GM23338 (cell line): ENCODE data around the gene PVR. TPM values are rescaled to one million over a fixed set of nuclear protein-coding genes. Genes with fewer than 3 reads are reported as not detected.

Source experiments
- ATAC-seq: fragments of 200-7000 bp; cut with Tn5 transposase; 3 replicates; pipeline ENCODE4 v1.9.1; 2020
- DNase-seq: peaks from one replicate; pipeline ENCODE4 v3.0.0-alpha.2; 2015; ENCODE audit warnings: low spot score
- H2AFZ ChIP-seq: fragments of 200-600 bp; sonication (generic); 2 replicates; pipeline ENCODE4 v1.8.0; 2016; ENCODE audit warnings: antibody characterized with exemption, mild to moderate bottlenecking, moderate library complexity
- H3F3A ChIP-seq: fragments of 200-600 bp; sonication (generic); replicated peaks from 2 replicates; pipeline ENCODE4 v1.8.0; 2017; ENCODE audit warnings: antibody characterized with exemption, mixed run types, low read depth
- H3K27ac ChIP-seq: fragments of 200-600 bp; sonication (generic); 2 replicates; pipeline ENCODE4 v1.6.1; 2016; ENCODE audit warnings: low read depth
- H3K27me3 ChIP-seq: fragments of 200-600 bp; sonication (generic); 2 replicates; pipeline ENCODE4 v1.8.0; 2016; ENCODE audit warnings: mild to moderate bottlenecking, mixed run types, moderate library complexity; ENCODE audit not compliant: insufficient read depth
- H3K36me3 ChIP-seq: fragments of 200-600 bp; sonication (generic); 2 replicates; pipeline ENCODE4 v1.8.0; 2016; ENCODE audit warnings: mild to moderate bottlenecking; ENCODE audit not compliant: insufficient read depth
- H3K4me1 ChIP-seq: fragments of 200-600 bp; sonication (generic); 2 replicates; pipeline ENCODE4 v1.8.0; 2016; ENCODE audit warnings: mild to moderate bottlenecking, moderate library complexity; ENCODE audit not compliant: insufficient read depth
- H3K4me2 ChIP-seq: fragments of 200-600 bp; sonication (generic); 2 replicates; pipeline ENCODE4 v1.7.1; 2017; ENCODE audit warnings: mixed run types
- H3K4me3 ChIP-seq: fragments of 200-600 bp; sonication (generic); 2 replicates; pipeline ENCODE4 v1.6.1; 2016; ENCODE audit warnings: mixed run types
- H3K79me2 ChIP-seq: fragments of 200-600 bp; sonication (generic); replicated peaks from 2 replicates; pipeline ENCODE4 v1.8.0; 2017; ENCODE audit warnings: mild to moderate bottlenecking; ENCODE audit not compliant: insufficient read depth
- H3K9me2 ChIP-seq: fragments of 200-600 bp; sonication (generic); 2 replicates; pipeline ENCODE4 v1.8.0; 2017; ENCODE audit not compliant: insufficient read depth
- H4K20me1 ChIP-seq: fragments of 200-600 bp; sonication (generic); replicated peaks from 2 replicates; pipeline ENCODE4 v1.8.0; 2017; ENCODE audit warnings: mild to moderate bottlenecking; ENCODE audit not compliant: insufficient read depth
- H3K27ac Mint-ChIP-seq: 2 replicates; pipeline ENCODE4 v1.8.0; 2020; ENCODE audit warnings: inconsistent platforms, mild to moderate bottlenecking, moderate library complexity, mixed read lengths
- H3K27me3 Mint-ChIP-seq: 3 replicates; pipeline ENCODE4 v1.8.0; 2022; ENCODE audit warnings: low read depth, mild to moderate bottlenecking, moderate library complexity, mixed read lengths, inconsistent platforms; ENCODE audit not compliant: insufficient read depth, poor library complexity
- H3K36me3 Mint-ChIP-seq: 3 replicates; pipeline ENCODE4 v1.8.0; 2021; ENCODE audit warnings: low read depth, mild to moderate bottlenecking, inconsistent platforms, moderate library complexity, mixed read lengths
- H3K4me1 Mint-ChIP-seq: 3 replicates; pipeline ENCODE4 v1.8.0; 2020; ENCODE audit warnings: mild to moderate bottlenecking, inconsistent platforms, mixed read lengths
- H3K4me3 Mint-ChIP-seq: 3 replicates; pipeline ENCODE4 v1.8.0; 2021; ENCODE audit warnings: moderate library complexity, mild to moderate bottlenecking, inconsistent platforms, mixed read lengths
- H3K9me3 Mint-ChIP-seq: 3 replicates; pipeline ENCODE4 v1.8.0; 2020; ENCODE audit warnings: moderate library complexity, mild to moderate bottlenecking, inconsistent platforms, mixed read lengths
- EZH2phosphoT487 ChIP-seq: fragments of 200-600 bp; sonication (generic); IDR thresholded peaks from one replicate; pipeline ENCODE4 v1.8.1; 2018; ENCODE audit warnings: antibody characterized with exemption; ENCODE audit not compliant: unreplicated experiment
- NANOG ChIP-seq: IDR thresholded peaks from 2 replicates; pipeline ENCODE4 v1.6.1; 2016; ENCODE audit warnings: antibody characterized with exemption, borderline replicate concordance
- REST ChIP-seq: IDR thresholded peaks from one replicate; pipeline ENCODE4 v1.6.1; 2018; ENCODE audit warnings: antibody characterized with exemption; ENCODE audit not compliant: unreplicated experiment
- STAT1 ChIP-seq: IDR thresholded peaks from one replicate; pipeline ENCODE4 v1.6.1; 2016; ENCODE audit warnings: antibody characterized with exemption; ENCODE audit not compliant: unreplicated experiment
- ZNF114 ChIP-seq: fragments of 250-450 bp; sonication (Bioruptor Pico); IDR thresholded peaks from 2 replicates; pipeline ENCODE4 v1.5.0; 2020; ENCODE audit warnings: mild to moderate bottlenecking, moderate library complexity
- ZNF331 ChIP-seq: fragments of 250-450 bp; sonication (Bioruptor Pico); IDR thresholded peaks from 2 replicates; pipeline ENCODE4 v1.5.0; 2020; ENCODE audit warnings: low read depth, mild to moderate bottlenecking, moderate library complexity
- polyA plus RNA-seq: library from polyadenylated mRNA; unstranded; fragments of >200 nt; fragmentation: Nextera tagmentation; extraction: Ambion mirVana; gene quantifications from 2 replicates; pipeline ENCODE4 v1.2.1, GENCODE V29; 2016
- total RNA-seq: library from RNA; depleted of rRNA; stranded (reverse); fragments of >200 nt; shearing (Covaris generic); gene quantifications from 2 replicates; pipeline ENCODE4 v1.2.3, GENCODE V29; 2014
- TF ChIP-seq, protein P1 (sequence below): fragments of 250-450 bp; sonication (Bioruptor Pico); IDR thresholded peaks from 2 replicates; pipeline ENCODE4 v1.5.0; 2020; ENCODE audit warnings: mild to moderate bottlenecking, moderate library complexity

Gene PVR
- total and polyA plus RNA-seq, 2 experiments from 2014 or later = 4.8 to 19.0 TPM

DNA sequence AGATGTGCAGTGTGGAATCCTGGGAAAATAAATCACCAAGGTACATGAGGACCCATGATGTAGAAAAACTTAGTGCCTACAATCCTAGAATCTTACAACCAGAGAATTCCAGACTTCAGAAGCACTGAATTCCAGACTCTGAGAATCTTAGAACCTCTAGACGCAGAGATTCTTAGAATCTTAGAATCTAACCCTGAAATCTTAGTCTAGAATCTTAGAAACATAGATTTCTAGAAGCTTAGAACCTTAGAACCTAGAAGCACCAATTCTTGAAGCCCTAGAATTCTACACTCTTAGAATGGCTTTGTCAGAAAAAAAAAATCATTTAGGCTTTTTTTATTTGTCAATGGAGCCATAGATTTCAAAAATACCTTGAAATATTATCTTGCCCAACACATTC is 61.3 kb downstream of the PVR start:
- Histone ChIP-seq H2AFZ (no peak overlapping the region), H3K9me2 (no peaks in the 10 kb centered on the region), H3K4me3 (no peak overlapping the region), H3K4me1 (no peaks in the 10 kb centered on the region), H3K36me3 (no peaks in the 10 kb centered on the region), H4K20me1 (no peaks in the 10 kb centered on the region; the same call in 1 of the 2 replicates), H3F3A (no peaks in the 10 kb centered on the region), H3K27me3 (no peaks in the 10 kb centered on the region), H3K4me2 (no peak overlapping the region), H3K27ac (no peak overlapping the region), H3K79me2 (no peaks in the 10 kb centered on the region)
- no peak overlapping the region for H3K27ac Mint-ChIP-seq
- DNase-seq (no peak), ATAC-seq (no peak)
- H3K27me3 Mint-ChIP-seq = peaks cover 7% of the 10 kb centered on the region
- TF ChIP-seq, protein P1, sequence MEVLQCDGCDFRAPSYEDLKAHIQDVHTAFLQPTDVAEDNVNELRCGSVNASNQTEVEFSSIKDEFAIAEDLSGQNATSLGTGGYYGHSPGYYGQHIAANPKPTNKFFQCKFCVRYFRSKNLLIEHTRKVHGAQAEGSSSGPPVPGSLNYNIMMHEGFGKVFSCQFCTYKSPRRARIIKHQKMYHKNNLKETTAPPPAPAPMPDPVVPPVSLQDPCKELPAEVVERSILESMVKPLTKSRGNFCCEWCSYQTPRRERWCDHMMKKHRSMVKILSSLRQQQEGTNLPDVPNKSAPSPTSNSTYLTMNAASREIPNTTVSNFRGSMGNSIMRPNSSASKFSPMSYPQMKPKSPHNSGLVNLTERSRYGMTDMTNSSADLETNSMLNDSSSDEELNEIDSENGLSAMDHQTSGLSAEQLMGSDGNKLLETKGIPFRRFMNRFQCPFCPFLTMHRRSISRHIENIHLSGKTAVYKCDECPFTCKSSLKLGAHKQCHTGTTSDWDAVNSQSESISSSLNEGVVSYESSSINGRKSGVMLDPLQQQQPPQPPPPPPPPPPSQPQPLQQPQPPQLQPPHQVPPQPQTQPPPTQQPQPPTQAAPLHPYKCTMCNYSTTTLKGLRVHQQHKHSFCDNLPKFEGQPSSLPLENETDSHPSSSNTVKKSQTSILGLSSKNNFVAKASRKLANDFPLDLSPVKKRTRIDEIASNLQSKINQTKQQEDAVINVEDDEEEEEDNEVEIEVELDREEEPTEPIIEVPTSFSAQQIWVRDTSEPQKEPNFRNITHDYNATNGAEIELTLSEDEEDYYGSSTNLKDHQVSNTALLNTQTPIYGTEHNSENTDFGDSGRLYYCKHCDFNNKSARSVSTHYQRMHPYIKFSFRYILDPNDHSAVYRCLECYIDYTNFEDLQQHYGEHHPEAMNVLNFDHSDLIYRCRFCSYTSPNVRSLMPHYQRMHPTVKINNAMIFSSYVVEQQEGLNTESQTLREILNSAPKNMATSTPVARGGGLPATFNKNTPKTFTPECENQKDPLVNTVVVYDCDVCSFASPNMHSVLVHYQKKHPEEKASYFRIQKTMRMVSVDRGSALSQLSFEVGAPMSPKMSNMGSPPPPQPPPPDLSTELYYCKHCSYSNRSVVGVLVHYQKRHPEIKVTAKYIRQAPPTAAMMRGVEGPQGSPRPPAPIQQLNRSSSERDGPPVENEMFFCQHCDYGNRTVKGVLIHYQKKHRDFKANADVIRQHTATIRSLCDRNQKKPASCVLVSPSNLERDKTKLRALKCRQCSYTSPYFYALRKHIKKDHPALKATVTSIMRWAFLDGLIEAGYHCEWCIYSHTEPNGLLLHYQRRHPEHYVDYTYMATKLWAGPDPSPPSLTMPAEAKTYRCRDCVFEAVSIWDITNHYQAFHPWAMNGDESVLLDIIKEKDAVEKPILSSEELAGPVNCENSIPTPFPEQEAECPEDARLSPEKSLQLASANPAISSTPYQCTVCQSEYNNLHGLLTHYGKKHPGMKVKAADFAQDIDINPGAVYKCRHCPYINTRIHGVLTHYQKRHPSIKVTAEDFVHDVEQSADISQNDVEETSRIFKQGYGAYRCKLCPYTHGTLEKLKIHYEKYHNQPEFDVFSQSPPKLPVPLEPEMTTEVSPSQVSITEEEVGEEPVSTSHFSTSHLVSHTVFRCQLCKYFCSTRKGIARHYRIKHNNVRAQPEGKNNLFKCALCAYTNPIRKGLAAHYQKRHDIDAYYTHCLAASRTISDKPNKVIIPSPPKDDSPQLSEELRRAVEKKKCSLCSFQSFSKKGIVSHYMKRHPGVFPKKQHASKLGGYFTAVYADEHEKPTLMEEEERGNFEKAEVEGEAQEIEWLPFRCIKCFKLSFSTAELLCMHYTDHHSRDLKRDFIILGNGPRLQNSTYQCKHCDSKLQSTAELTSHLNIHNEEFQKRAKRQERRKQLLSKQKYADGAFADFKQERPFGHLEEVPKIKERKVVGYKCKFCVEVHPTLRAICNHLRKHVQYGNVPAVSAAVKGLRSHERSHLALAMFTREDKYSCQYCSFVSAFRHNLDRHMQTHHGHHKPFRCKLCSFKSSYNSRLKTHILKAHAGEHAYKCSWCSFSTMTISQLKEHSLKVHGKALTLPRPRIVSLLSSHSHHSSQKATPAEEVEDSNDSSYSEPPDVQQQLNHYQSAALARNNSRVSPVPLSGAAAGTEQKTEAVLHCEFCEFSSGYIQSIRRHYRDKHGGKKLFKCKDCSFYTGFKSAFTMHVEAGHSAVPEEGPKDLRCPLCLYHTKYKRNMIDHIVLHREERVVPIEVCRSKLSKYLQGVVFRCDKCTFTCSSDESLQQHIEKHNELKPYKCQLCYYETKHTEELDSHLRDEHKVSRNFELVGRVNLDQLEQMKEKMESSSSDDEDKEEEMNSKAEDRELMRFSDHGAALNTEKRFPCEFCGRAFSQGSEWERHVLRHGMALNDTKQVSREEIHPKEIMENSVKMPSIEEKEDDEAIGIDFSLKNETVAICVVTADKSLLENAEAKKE (CRISPR knock-in tag) = no peak
- TF ChIP-seq ZNF331 (no peak), EZH2phosphoT487 (no peak), NANOG (no peak), STAT1 (no peak), REST (no peak), ZNF114 (CRISPR knock-in tag) (no peak)
- no peaks in the 10 kb centered on the region for H3K36me3 Mint-ChIP-seq
- no peaks in the 10 kb centered on the region; the same call in 2 of the 3 replicates for H3K9me3 Mint-ChIP-seq
- no peaks in the 10 kb centered on the region for H3K4me1 Mint-ChIP-seq
- H3K4me3 Mint-ChIP-seq = no peak overlapping the region
